H1 (cell line): ENCODE measurements around the gene REM2. TPM values are rescaled to one million over a fixed set of nuclear protein-coding genes. Genes with fewer than 3 reads are reported as not detected.

Experiments used
- CEBPB ChIP-seq: IDR thresholded peaks from 2 replicates; pipeline ENCODE4 v1.6.1; 2012; ENCODE audit warnings: low read depth, low read length
- CHD1 ChIP-seq: IDR thresholded peaks from 2 replicates; pipeline ENCODE4 v1.6.1; 2012; ENCODE audit warnings: low read depth, low read length, improper control_type of control experiment
- CREB1 ChIP-seq: IDR thresholded peaks from 2 replicates; pipeline ENCODE4 v1.6.1; 2012; ENCODE audit warnings: inconsistent platforms
- CTCF ChIP-seq, 3 experiments: IDR thresholded peaks; 1 replicate in 2 of 3; 2 replicates in 1 of 3; pipeline versions ENCODE4 v1.5.1 to v1.6.1; 2011; ENCODE audit warnings: low read length in 3 of 3, mild to moderate bottlenecking in 3 of 3, inconsistent platforms in 2 of 3, low read depth in 1 of 3, moderate library complexity in 1 of 3; ENCODE audit not compliant: insufficient read depth in 1 of 3; ENCODE audit errors: control extremely low read depth in 1 of 3
- E2F6 ChIP-seq: IDR thresholded peaks from 2 replicates; pipeline ENCODE4 v1.6.1; 2012; ENCODE audit warnings: inconsistent platforms
- HDAC6 ChIP-seq: IDR thresholded peaks from one replicate; pipeline ENCODE4 v1.7.1; 2012; ENCODE audit warnings: low read depth, mild to moderate bottlenecking, inconsistent platforms, low read length, moderate library complexity
- JUN ChIP-seq: IDR thresholded peaks from 2 replicates; pipeline ENCODE4 v1.6.1; 2011; ENCODE audit warnings: low read depth, mild to moderate bottlenecking, improper control_type of control experiment, low read length
- KDM5A ChIP-seq: fragments of 200-600 bp; IDR thresholded peaks from 2 replicates; pipeline ENCODE4 v1.7.1; 2012; ENCODE audit warnings: mild to moderate bottlenecking, low read length, inconsistent platforms, mixed read lengths
- NANOG ChIP-seq: IDR thresholded peaks from 2 replicates; pipeline ENCODE4 v1.6.1; 2011; ENCODE audit warnings: low read length, low read depth, mild to moderate bottlenecking, inconsistent platforms; ENCODE audit not compliant: insufficient read depth, poor library complexity, severe bottlenecking
- PHF8 ChIP-seq: fragments of 200-600 bp; sonication (generic); conservative IDR thresholded peaks from 2 replicates; pipeline ENCODE4 v1.7.1; 2012; ENCODE audit warnings: low read depth, mild to moderate bottlenecking, inconsistent platforms, low read length, moderate library complexity
- POLR2AphosphoS5 ChIP-seq: IDR thresholded peaks from 2 replicates; pipeline ENCODE4 v1.6.1; 2011; ENCODE audit warnings: low read depth, low read length
- RAD21 ChIP-seq, 2 experiments: IDR thresholded peaks in 1 of 2; conservative IDR thresholded peaks in 1 of 2; 2 replicates each; pipeline ENCODE4 v1.6.1; 2011; ENCODE audit warnings: low read depth in 2 of 2, low read length in 2 of 2, improper control_type of control experiment in 1 of 2, inconsistent platforms in 1 of 2, mild to moderate bottlenecking in 1 of 2, moderate library complexity in 1 of 2
- RNF2 ChIP-seq: fragments of 200-900, 300-1000 bp; sonication (generic); IDR thresholded peaks from 2 replicates; pipeline ENCODE4 v1.7.1; 2016; ENCODE audit warnings: borderline replicate concordance, low read depth, mild to moderate bottlenecking, antibody characterized with exemption, low read length; ENCODE audit not compliant: poor library complexity, severe bottlenecking; ENCODE audit errors: missing control alignments
- RXRA ChIP-seq: IDR thresholded peaks from 2 replicates; pipeline ENCODE4 v1.6.1; 2011; ENCODE audit warnings: low read depth, mild to moderate bottlenecking, low read length, moderate library complexity; ENCODE audit not compliant: insufficient read depth
- SAP30 ChIP-seq: fragments of 300-600 bp; sonication (generic); IDR thresholded peaks from 2 replicates; pipeline ENCODE4 v1.7.1; 2012; ENCODE audit warnings: low read length, moderate library complexity, mild to moderate bottlenecking, inconsistent platforms; ENCODE audit not compliant: insufficient read depth, insufficient replicate concordance
- SIN3A ChIP-seq, 2 experiments: IDR thresholded peaks in 1 of 2; conservative IDR thresholded peaks in 1 of 2; 2 replicates each; pipeline ENCODE4 v1.6.1; 2011 to 2012; ENCODE audit warnings: low read length in 2 of 2, improper control_type of control experiment in 1 of 2, low read depth in 1 of 2, mild to moderate bottlenecking in 1 of 2
- SP1 ChIP-seq: IDR thresholded peaks from 2 replicates; pipeline ENCODE4 v1.6.1; 2011; ENCODE audit warnings: low read depth, low read length
- TAF7 ChIP-seq: optimal IDR thresholded peaks from 2 replicates; pipeline ENCODE3; 2011; ENCODE audit warnings: low read depth, mild to moderate bottlenecking, inconsistent platforms, low read length, moderate library complexity, borderline replicate concordance
- TBP ChIP-seq: IDR thresholded peaks from 2 replicates; pipeline ENCODE4 v1.6.1; 2011; ENCODE audit warnings: low read depth, low read length, improper control_type of control experiment
- YY1 ChIP-seq: IDR thresholded peaks from 2 replicates; pipeline ENCODE4 v1.6.1; 2011; ENCODE audit warnings: low read depth, mild to moderate bottlenecking, low read length
- polyA plus RNA-seq, 7 experiments: library from polyadenylated mRNA; depleted of rRNA in 3 of 7; stranded (reverse) in 5 of 7; unstranded in 2 of 7; fragments of >200 nt in 5 of 7; fragments of 200-250 nt in 2 of 7; gene quantifications; 1 replicate in 5 of 7; 2 replicates in 1 of 7; 4 replicates in 1 of 7; pipeline versions ENCODE4 v1.2.1 to v1.2.3, GENCODE V29; 2011 to 2013; ENCODE audit warnings: missing spikeins in 2 of 7, mixed read lengths in 2 of 7
- total RNA-seq: library from RNA; stranded (reverse); fragmentation: NEBNext Ultra II Directional; extraction: Animal tissue kit (Norgen Biotek cat#: 25700); gene quantifications from 2 replicates; pipeline ENCODE4 v1.2.1, GENCODE V29; 2021

The REM2 gene
- total and polyA plus RNA-seq, 2 of the 8 experiments (the other 6 are each of a cell fraction or from before 2014, with no cell fraction given) = 1.00 to 1.1 TPM

GRCh38 chr14:22871224-22872032, 11.6 kb upstream of the REM2 start, which contains the start of gene LRP10 (continued):
- TF ChIP-seq HDAC6 (no peak), TAF7 (no peak), RNF2 (no peak), SP1 (no peak; the same call in 1 of the 2 replicates), POLR2AphosphoS5 (no peak), TBP (peak; percentile 52; the same call in 1 of the 2 replicates), KDM5A (no peak), CHD1 (no peak), JUN (no peak), CEBPB (no peak), CTCF (IDR thresholded peaks at IDR 0.05; ENCODE audit: control extremely low read depth in 1 of 3, insufficient read depth in 1 of 3, low read depth in 1 of 3, low read length in 3 of 3) (no peak), YY1 (no peak), SAP30 (no peak), RAD21 (IDR thresholded peaks at IDR 0.05 in 1 of 2, conservative IDR thresholded peaks at IDR 0.05 in 1 of 2; ENCODE audit: low read depth in 2 of 2, low read length in 2 of 2) (no peak), NANOG (no peak), RXRA (no peak), SIN3A (conservative IDR thresholded peaks at IDR 0.05 in 1 of 2, IDR thresholded peaks at IDR 0.05 in 1 of 2; ENCODE audit: low read depth in 1 of 2, low read length in 2 of 2) (peak in 1 of 2 experiments; percentile 86; a peak in 1 of 4 replicates), E2F6 (no peak), CREB1 (no peak; the same call in 1 of the 2 replicates), PHF8 (0 out of 2 replicates have a peak, but pooled peaks have one; percentile 1)
